Activated naive CD4-positive, alpha-beta T cell (primary cell): ENCODE results near the gene ID2.

ENCODE experiments used
- DNase-seq, 4 experiments: peaks; one replicate each; lab custom pipeline; 2025; lab: John Stamatoyannopoulos, UW

Gene ID2

GRCh38 chr2:8670580-8670979, 11.3 kb upstream of the ID2 start:
- no peak for DNase-seq

- no peak for DNase-seq
These were observed 10.7 kb upstream of the ID2 start for GRCh38 chr2:8671176-8671575.

- no peak for DNase-seq
These were observed 10.1 kb upstream of the ID2 start for GRCh38 chr2:8671802-8672201.

- DNase-seq = no peak
These were observed 8.9 kb upstream of the ID2 start for GRCh38 chr2:8672940-8673339.

- DNase-seq = no peak
These were observed 8.5 kb upstream of the ID2 start for GRCh38 chr2:8673381-8673780.

- no peak for DNase-seq
These were observed 7.3 kb upstream of the ID2 start for GRCh38 chr2:8674420-8675009.

GRCh38 chr2:8675543-8675942, 6.3 kb upstream of the ID2 start:
- DNase-seq = no peak

GRCh38 chr2:8676191-8676920, 5.5 kb upstream of the ID2 start:
- DNase-seq = no peak

GRCh38 chr2:8676921-8677645, 4.8 kb upstream of the ID2 start:
- no peak for DNase-seq

- DNase-seq = peak in 1 of 4 experiments; percentile 19
These were observed 3.9 kb upstream of the ID2 start for GRCh38 chr2:8677646-8678592.

- peak; percentile 22 to 68 (median 36) for DNase-seq
These were observed 2.9 kb upstream of the ID2 start for GRCh38 chr2:8678731-8679566.

GRCh38 chr2:8679567-8679826, 2.4 kb upstream of the ID2 start:
- DNase-seq = no peak

GRCh38 chr2:8679827-8680731, 1.8 kb upstream of the ID2 start:
- no peak for DNase-seq

- DNase-seq = peak; percentile 51 to 61 (median 52)
These were observed 765 bp upstream of the ID2 start for GRCh38 chr2:8680822-8681760.

GRCh38 chr2:8682719-8683667, 1.1 kb downstream of the ID2 start:
- peak in 2 of 4 experiments; percentile 16 to 22 for DNase-seq

GRCh38 chr2:8684540-8684877, 2.7 kb downstream of the ID2 start:
- DNase-seq = no peak

- peak in 3 of 4 experiments; percentile 24 to 26 (median 24) for DNase-seq
These were observed 3.2 kb downstream of the ID2 start for GRCh38 chr2:8684878-8685696.
